Common myeloid progenitor, CD34-positive (primary cell): Measurements from ENCODE around the gene SERPINB3.

ENCODE experiments used
- CTCF ChIA-PET: fragments of 350-600 bp; sonication (Branson Sonifier 250); formaldehyde crosslinking; loops from one replicate; lab custom pipeline; 2021; ENCODE audit warnings: antibody characterized with exemption; lab: Charles Lee
- POLR2A ChIA-PET: fragments of 350-600 bp; sonication (Branson Sonifier 250); formaldehyde crosslinking; loops from one replicate; lab custom pipeline; 2021; ENCODE audit warnings: antibody characterized with exemption; lab: Charles Lee
- DNase-seq, 3 donors: peaks; one replicate each; pipeline versions ENCODE4 v3.0.0 to v3.0.0-alpha.2; 2013
- H3K27ac ChIP-seq, 2 experiments: 1 replicate in 1 of 2; 2 replicates in 1 of 2; pipeline ENCODE4 v1.7.0; 2013; ENCODE audit warnings: inconsistent platforms in 2 of 2, low read length in 2 of 2, mild to moderate bottlenecking in 2 of 2, low read depth in 1 of 2, moderate library complexity in 1 of 2; ENCODE audit not compliant: severe bottlenecking in 2 of 2, insufficient read depth in 1 of 2, poor library complexity in 1 of 2
- H3K27me3 ChIP-seq, 5 experiments: replicated peaks in 2 of 5; 1 replicate in 3 of 5; 2 replicates in 2 of 5; pipeline versions ENCODE4 v1.6.1 to v1.7.0; 2013; ENCODE audit warnings: low read length in 4 of 5, mild to moderate bottlenecking in 2 of 5, moderate library complexity in 2 of 5, inconsistent platforms in 1 of 5; ENCODE audit not compliant: insufficient read depth in 5 of 5, control insufficient read depth in 4 of 5
- H3K36me3 ChIP-seq, 4 experiments: 1 replicate in 2 of 4; 2 replicates in 2 of 4; pipeline versions ENCODE4 v1.6.1 to v1.7.0; 2013; ENCODE audit warnings: low read length in 3 of 4, control low read depth in 1 of 4, mild to moderate bottlenecking in 1 of 4; ENCODE audit not compliant: control insufficient read depth in 4 of 4, insufficient read depth in 4 of 4
- H3K4me1 ChIP-seq, 4 experiments: 1 replicate in 3 of 4; 2 replicates in 1 of 4; pipeline versions ENCODE4 v1.6.1 to v1.7.1; 2013; ENCODE audit warnings: low read length in 3 of 4, mild to moderate bottlenecking in 3 of 4, control low read depth in 1 of 4, inconsistent platforms in 1 of 4, moderate library complexity in 1 of 4; ENCODE audit not compliant: control insufficient read depth in 4 of 4, insufficient read depth in 4 of 4; ENCODE audit errors: control extremely low read depth in 1 of 4
- H3K4me3 ChIP-seq, 7 experiments: 1 replicate in 4 of 7; 2 replicates in 3 of 7; pipeline versions ENCODE4 v1.5.1 to v1.7.0; 2013; ENCODE audit warnings: mild to moderate bottlenecking in 7 of 7, low read length in 6 of 7, moderate library complexity in 6 of 7, inconsistent platforms in 2 of 7, low read depth in 2 of 7, control low read depth in 1 of 7; ENCODE audit not compliant: insufficient read depth in 4 of 7, control insufficient read depth in 1 of 7; ENCODE audit errors: extremely low read depth in 1 of 7
- H3K9me3 ChIP-seq, 5 experiments: 1 replicate in 4 of 5; 2 replicates in 1 of 5; pipeline versions ENCODE4 v1.6.1 to v1.7.1; 2013; ENCODE audit warnings: low read length in 4 of 5, mild to moderate bottlenecking in 2 of 5, inconsistent platforms in 1 of 5, low read depth in 1 of 5, moderate library complexity in 1 of 5; ENCODE audit not compliant: control insufficient read depth in 4 of 5, insufficient read depth in 2 of 5; ENCODE audit errors: control extremely low read depth in 1 of 5
- WGBS: methylation state at CpG from one replicate; pipeline ENCODE4 v1.1.5; 2013; ENCODE audit not compliant: insufficient coverage; 5-methylcytosine and 5-hydroxymethylcytosine counted together

SERPINB3 gene

GRCh38 chr18:63697097-63697660 lies 35.5 kb upstream of the SERPINB3 start:
- H3K9me3 ChIP-seq: peaks cover 0 to 3% (median 0%) of the 10 kb centered on the region in 5 experiments
- 89% methylated on average over 2 of the region's 3 CpGs for WGBS
- no peaks in the 10 kb centered on the region for H3K27me3 ChIP-seq
- no peaks in the 10 kb centered on the region for H3K4me1 ChIP-seq
- H3K36me3 ChIP-seq: no peaks in the 10 kb centered on the region
- no peak for DNase-seq
- ChIA-PET POLR2A (no interaction called here), CTCF (no interaction called here)
- no peak overlapping the region for H3K27ac ChIP-seq
- no peak overlapping the region for H3K4me3 ChIP-seq

GRCh38 chr18:63689064-63689463 lies 27.4 kb upstream of the SERPINB3 start:
- CTCF ChIA-PET: no interaction called here
- H3K27me3 ChIP-seq: no peaks in the 10 kb centered on the region
- no peaks in the 10 kb centered on the region for H3K4me1 ChIP-seq
- 100% methylated on average over 2 of the region's 2 CpGs for WGBS
- H3K9me3 ChIP-seq: peaks cover 0 to 3% (median 0%) of the 10 kb centered on the region in 5 experiments
- POLR2A ChIA-PET: no interaction called here
- no peak overlapping the region for H3K4me3 ChIP-seq
- H3K36me3 ChIP-seq: no peaks in the 10 kb centered on the region
- DNase-seq: no peak
- no peak overlapping the region for H3K27ac ChIP-seq

GRCh38 chr18:63686871-63687270 lies 25.2 kb upstream of the SERPINB3 start:
- Histone ChIP-seq H3K4me3 (no peak overlapping the region), H3K9me3 (peaks cover 0 to 2% (median 0%) of the 10 kb centered on the region in 5 experiments), H3K27ac (no peak overlapping the region), H3K27me3 (peaks cover 0 to 3% (median 0%) of the 10 kb centered on the region in 5 experiments), H3K4me1 (no peaks in the 10 kb centered on the region), H3K36me3 (no peaks in the 10 kb centered on the region)
- 80% methylated on average over 1 of the region's 2 CpGs for WGBS
- POLR2A ChIA-PET: no interaction called here
- no peak for DNase-seq
- CTCF ChIA-PET: no interaction called here

- ChIA-PET POLR2A (interaction anchor here (0.6 kb wide), 1 partner anchor 73 kb away, joined by 3 read pairs; no protein-coding TSS in a partner anchor), CTCF (no interaction called here)
- Histone ChIP-seq H3K36me3 (no peaks in the 10 kb centered on the region), H3K27me3 (peaks cover 0 to 3% (median 0%) of the 10 kb centered on the region in 5 experiments), H3K4me3 (no peak overlapping the region), H3K4me1 (no peaks in the 10 kb centered on the region), H3K9me3 (peaks cover 0 to 2% (median 0%) of the 10 kb centered on the region in 5 experiments), H3K27ac (no peak overlapping the region)
- DNase-seq: no peak
- no CpG with 5 or more reads among the region's 3 CpGs for WGBS
These were observed 23.0 kb upstream of the SERPINB3 start for GRCh38 chr18:63684718-63685117.

- DNase-seq: no peak
- ChIA-PET POLR2A (interaction anchor here (0.6 kb wide), 1 partner anchor 72 kb away, joined by 3 read pairs; no protein-coding TSS in a partner anchor), CTCF (no interaction called here)
- WGBS: 93% methylated on average over 4 of the region's 5 CpGs
- no peaks in the 10 kb centered on the region for H3K4me1 ChIP-seq
- no peak overlapping the region for H3K4me3 ChIP-seq
- peaks cover 0 to 3% (median 0%) of the 10 kb centered on the region in 5 experiments for H3K27me3 ChIP-seq
- H3K27ac ChIP-seq: no peak overlapping the region
- peaks cover 0 to 2% (median 0%) of the 10 kb centered on the region in 5 experiments for H3K9me3 ChIP-seq
- H3K36me3 ChIP-seq: no peaks in the 10 kb centered on the region
These were observed 22.2 kb upstream of the SERPINB3 start for GRCh38 chr18:63683890-63684289.

- no peaks in the 10 kb centered on the region for H3K4me1 ChIP-seq
- H3K9me3 ChIP-seq: peaks cover 0 to 2% (median 0%) of the 10 kb centered on the region in 5 experiments
- CTCF ChIA-PET: no interaction called here
- peaks cover 0 to 3% (median 0%) of the 10 kb centered on the region in 5 experiments for H3K27me3 ChIP-seq
- H3K27ac ChIP-seq: no peak overlapping the region
- no peaks in the 10 kb centered on the region for H3K36me3 ChIP-seq
- POLR2A ChIA-PET: no interaction called here
- WGBS: 71% methylated on average over 1 of the region's 2 CpGs
- no peak for DNase-seq
- H3K4me3 ChIP-seq: no peak overlapping the region
These were observed 21.5 kb upstream of the SERPINB3 start for GRCh38 chr18:63683152-63683551.

GRCh38 chr18:63681449-63682340 lies 20.0 kb upstream of the SERPINB3 start:
- no peaks in the 10 kb centered on the region for H3K4me1 ChIP-seq
- no peaks in the 10 kb centered on the region for H3K9me3 ChIP-seq
- no peak overlapping the region for H3K4me3 ChIP-seq
- POLR2A ChIA-PET: no interaction called here
- H3K27ac ChIP-seq: no peak overlapping the region
- WGBS: no CpG with 5 or more reads among the region's 2 CpGs
- CTCF ChIA-PET: interaction anchor here (0.6 to 1.0 kb wide), 2 partner anchors 11 to 504 kb away, joined by 3 read pairs; no protein-coding TSS in a partner anchor
- H3K27me3 ChIP-seq: peaks cover 0 to 5% (median 2%) of the 10 kb centered on the region in 5 experiments
- no peak for DNase-seq
- H3K36me3 ChIP-seq: no peaks in the 10 kb centered on the region
